GM12875 (cell line): ENCODE measurements around the gene SLC30A7.

ENCODE experiments used
- H3K4me3 ChIP-seq: one replicate; pipeline ENCODE4 v1.5.1; 2011; ENCODE audit warnings: low read depth, low read length, control low read depth
- CTCF ChIP-seq: IDR thresholded peaks from 2 replicates; pipeline ENCODE4 v1.5.1; 2011; ENCODE audit warnings: low read depth, mild to moderate bottlenecking, control low read depth, inconsistent platforms, low read length, moderate library complexity, borderline replicate concordance; ENCODE audit not compliant: insufficient read depth

Gene SLC30A7

GRCh38 chr1:100968621-100969020 is 72.7 kb downstream of the SLC30A7 start:
- no peak overlapping the region for H3K4me3 ChIP-seq
- no peak for TF ChIP-seq CTCF

- TF ChIP-seq CTCF: no peak
- H3K4me3 ChIP-seq: no peak overlapping the region
These were observed 73.4 kb downstream of the SLC30A7 start for GRCh38 chr1:100969327-100969726.

GRCh38 chr1:100971021-100971420 is 75.1 kb downstream of the SLC30A7 start:
- H3K4me3 ChIP-seq: no peak overlapping the region
- TF ChIP-seq CTCF: no peak

GRCh38 chr1:100972185-100972584 is 76.3 kb downstream of the SLC30A7 start:
- TF ChIP-seq CTCF: no peak
- no peak overlapping the region for H3K4me3 ChIP-seq

GRCh38 chr1:100976936-100977335 is 81.0 kb downstream of the SLC30A7 start:
- no peak for TF ChIP-seq CTCF
- no peak overlapping the region for H3K4me3 ChIP-seq

GRCh38 chr1:100979631-100980030 is 83.7 kb downstream of the SLC30A7 start:
- no peak overlapping the region for H3K4me3 ChIP-seq
- no peak for TF ChIP-seq CTCF

- no peak for TF ChIP-seq CTCF
- H3K4me3 ChIP-seq: no peak overlapping the region
These were observed 86.9 kb downstream of the SLC30A7 start for GRCh38 chr1:100982793-100983192.
